Neutrophil (primary cell): ENCODE results near the gene TANGO2.

Source experiments
- H3K27ac ChIP-seq: fragments of 200-600 bp; sonication (generic); 2 replicates; pipeline ENCODE4 v1.5.1; 2016; ENCODE audit warnings: mild to moderate bottlenecking, moderate library complexity
- H3K27me3 ChIP-seq: fragments of 200-600 bp; sonication (generic); 2 replicates; pipeline ENCODE4 v1.6.0; 2016; ENCODE audit warnings: mild to moderate bottlenecking
- H3K36me3 ChIP-seq: fragments of 200-600 bp; sonication (generic); 2 replicates; pipeline ENCODE4 v1.5.1; 2017
- H3K4me1 ChIP-seq, 2 experiments: fragments of 200-600 bp in 1 of 2; sonication (generic) in 1 of 2; 1 replicate in 1 of 2; 2 replicates in 1 of 2; pipeline versions ENCODE4 v1.5.1 to v1.6.1; 2013 to 2016; ENCODE audit warnings: low read depth in 1 of 2, low read length in 1 of 2, mild to moderate bottlenecking in 1 of 2, moderate library complexity in 1 of 2; ENCODE audit not compliant: control insufficient read depth in 1 of 2, insufficient read depth in 1 of 2
- H3K4me3 ChIP-seq, 2 experiments: fragments of 200-600 bp in 1 of 2; sonication (generic) in 1 of 2; 1 replicate in 1 of 2; 2 replicates in 1 of 2; pipeline ENCODE4 v1.5.1; 2013 to 2016; ENCODE audit warnings: low read depth in 1 of 2, low read length in 1 of 2, mild to moderate bottlenecking in 1 of 2, moderate library complexity in 1 of 2
- H3K9me3 ChIP-seq: fragments of 200-600 bp; sonication (generic); 2 replicates; pipeline ENCODE4 v1.5.1; 2016
- TF ChIP-seq, protein P1 (sequence below): fragments of 200-600 bp; sonication (generic); IDR thresholded peaks from 2 replicates; pipeline ENCODE4 v1.5.1; 2016; ENCODE audit warnings: antibody characterized with exemption

Gene TANGO2

DNA sequence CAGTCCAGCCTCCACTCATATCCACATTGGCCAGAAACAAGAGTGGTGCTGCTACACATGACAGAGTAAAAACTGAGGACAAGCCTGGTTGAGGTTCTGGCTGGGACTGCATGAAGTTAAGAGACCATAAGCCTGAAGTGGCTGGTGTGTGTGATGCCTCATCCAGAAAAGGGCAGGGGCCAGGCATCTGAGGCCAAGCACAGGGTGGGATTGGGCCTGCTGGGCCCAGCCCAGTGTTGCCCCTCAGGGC, 29.6 kb upstream of the TANGO2 start:
- H3K36me3 ChIP-seq, result no peaks in the 10 kb centered on the region
- peaks cover 5 to 7% of the 10 kb centered on the region in 2 experiments for H3K4me1 ChIP-seq
- peaks cover 17% of the 10 kb centered on the region for H3K27me3 ChIP-seq
- H3K27ac ChIP-seq, result no peak overlapping the region
- H3K4me3 ChIP-seq, result no peak overlapping the region
- TF ChIP-seq, protein P1, sequence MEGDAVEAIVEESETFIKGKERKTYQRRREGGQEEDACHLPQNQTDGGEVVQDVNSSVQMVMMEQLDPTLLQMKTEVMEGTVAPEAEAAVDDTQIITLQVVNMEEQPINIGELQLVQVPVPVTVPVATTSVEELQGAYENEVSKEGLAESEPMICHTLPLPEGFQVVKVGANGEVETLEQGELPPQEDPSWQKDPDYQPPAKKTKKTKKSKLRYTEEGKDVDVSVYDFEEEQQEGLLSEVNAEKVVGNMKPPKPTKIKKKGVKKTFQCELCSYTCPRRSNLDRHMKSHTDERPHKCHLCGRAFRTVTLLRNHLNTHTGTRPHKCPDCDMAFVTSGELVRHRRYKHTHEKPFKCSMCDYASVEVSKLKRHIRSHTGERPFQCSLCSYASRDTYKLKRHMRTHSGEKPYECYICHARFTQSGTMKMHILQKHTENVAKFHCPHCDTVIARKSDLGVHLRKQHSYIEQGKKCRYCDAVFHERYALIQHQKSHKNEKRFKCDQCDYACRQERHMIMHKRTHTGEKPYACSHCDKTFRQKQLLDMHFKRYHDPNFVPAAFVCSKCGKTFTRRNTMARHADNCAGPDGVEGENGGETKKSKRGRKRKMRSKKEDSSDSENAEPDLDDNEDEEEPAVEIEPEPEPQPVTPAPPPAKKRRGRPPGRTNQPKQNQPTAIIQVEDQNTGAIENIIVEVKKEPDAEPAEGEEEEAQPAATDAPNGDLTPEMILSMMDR, result no peak
- H3K9me3 ChIP-seq, result no peaks in the 10 kb centered on the region

GRCh38 chr22:19991645-19992451, 29.1 kb upstream of the TANGO2 start:
- H3K27ac ChIP-seq, result no peak overlapping the region
- no peaks in the 10 kb centered on the region for H3K36me3 ChIP-seq
- peaks cover 12% of the 10 kb centered on the region for H3K27me3 ChIP-seq
- TF ChIP-seq, protein P1, result no peak
- H3K4me1 ChIP-seq, result peaks cover 0 to 2% of the 10 kb centered on the region in 2 experiments
- H3K9me3 ChIP-seq, result no peaks in the 10 kb centered on the region
- no peak overlapping the region for H3K4me3 ChIP-seq

DNA sequence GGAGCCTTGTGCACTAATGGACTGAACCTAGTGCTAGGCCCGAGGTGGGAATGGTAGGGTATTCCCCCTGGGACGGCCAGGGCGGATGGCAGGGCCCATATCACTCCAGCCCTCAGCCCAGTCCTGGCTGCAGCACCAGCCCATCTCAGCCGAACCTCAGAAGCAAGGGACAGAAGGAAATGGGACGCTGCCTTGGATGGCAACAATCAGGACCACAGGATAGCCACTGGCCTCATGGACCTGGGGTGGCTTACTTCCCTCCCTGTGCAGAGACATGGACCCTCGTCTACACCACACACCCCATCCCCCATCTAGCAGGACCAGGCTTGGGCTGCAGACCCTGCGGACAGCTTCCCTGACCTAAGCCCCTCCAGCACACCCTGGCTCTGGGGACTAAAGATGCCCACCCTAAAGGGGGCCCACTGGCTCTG, 28.4 kb upstream of the TANGO2 start:
- TF ChIP-seq, protein P1, result no peak

GRCh38 chr22:19992921-19993355, 28.0 kb upstream of the TANGO2 start:
- TF ChIP-seq, protein P1, result no peak
- Histone ChIP-seq H3K27ac (no peak overlapping the region), H3K27me3 (peaks cover under 1% of the 10 kb centered on the region), H3K9me3 (no peaks in the 10 kb centered on the region), H3K4me1 (no peaks in the 10 kb centered on the region), H3K36me3 (no peaks in the 10 kb centered on the region), H3K4me3 (no peak overlapping the region)

More for the DNA sequence above, 28.4 kb upstream of the TANGO2 start:
- peaks cover 5% of the 10 kb centered on the region for H3K27me3 ChIP-seq
- no peaks in the 10 kb centered on the region for H3K9me3 ChIP-seq
- no peaks in the 10 kb centered on the region for H3K4me1 ChIP-seq
- H3K4me3 ChIP-seq, result no peak overlapping the region
- H3K36me3 ChIP-seq, result no peaks in the 10 kb centered on the region
- no peak overlapping the region for H3K27ac ChIP-seq

DNA sequence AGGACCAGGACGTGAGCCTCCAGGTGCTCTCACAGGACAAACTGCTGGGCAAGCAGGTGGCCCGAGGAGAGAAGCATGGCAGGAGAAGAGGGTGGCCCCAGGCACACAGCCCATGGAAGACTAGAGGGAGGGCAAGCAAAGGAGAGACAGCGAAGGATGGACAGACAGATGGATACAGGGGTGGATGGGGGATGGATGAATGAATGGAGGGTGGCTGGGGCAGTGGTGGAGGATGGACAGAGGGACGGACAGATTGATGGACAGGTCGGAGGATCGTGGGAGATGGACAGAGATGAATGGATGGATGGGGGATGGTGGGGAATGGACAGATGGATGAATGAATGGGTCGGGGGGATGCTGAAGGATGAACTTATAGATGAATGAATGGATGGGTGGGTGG, 27.0 kb upstream of the TANGO2 start:
- Histone ChIP-seq H3K4me3 (no peak overlapping the region), H3K27ac (no peak overlapping the region), H3K4me1 (no peaks in the 10 kb centered on the region), H3K9me3 (no peaks in the 10 kb centered on the region), H3K27me3 (peaks cover 2% of the 10 kb centered on the region), H3K36me3 (no peaks in the 10 kb centered on the region)
- TF ChIP-seq, protein P1, result no peak
